RWPE2 (cell line): ENCODE measurements around the gene NOL8.
A peak's percentile ranks its signal among the peaks of the same experiment; 100 is the strongest.

Experiments used
- ATAC-seq: fragments of 200-7000 bp; cut with Tn5 transposase; 3 replicates; pipeline ENCODE4 v1.9.1; 2021; ENCODE audit warnings: low read depth
- DNase-seq: peaks from one replicate; pipeline ENCODE4 v3.0.0-alpha.2; 2020; ENCODE audit warnings: low spot score
- H3K27ac ChIP-seq: fragments of 450-650 bp; 2 replicates; pipeline ENCODE4 v1.5.1; 2017; ENCODE audit warnings: mild to moderate bottlenecking; ENCODE audit not compliant: poor library complexity, severe bottlenecking
- H3K27me3 ChIP-seq: fragments of 250-450 bp; sonication (Bioruptor Pico); 2 replicates; pipeline ENCODE4 v1.5.1; 2021; ENCODE audit warnings: mild to moderate bottlenecking, moderate library complexity; ENCODE audit not compliant: insufficient read depth, poor library complexity, severe bottlenecking
- H3K36me3 ChIP-seq: fragments of 250-450 bp; sonication (Bioruptor Pico); 2 replicates; pipeline ENCODE4 v1.5.1; 2020; ENCODE audit warnings: low read depth, mild to moderate bottlenecking, moderate library complexity
- H3K4me1 ChIP-seq: fragments of 250-450 bp; sonication (Bioruptor Pico); 2 replicates; pipeline ENCODE4 v1.5.1; 2021; ENCODE audit warnings: mild to moderate bottlenecking, moderate library complexity; ENCODE audit not compliant: insufficient read depth, poor library complexity, severe bottlenecking
- H3K4me3 ChIP-seq: fragments of 250-450 bp; sonication (Bioruptor Pico); 2 replicates; pipeline ENCODE4 v1.5.1; 2021; ENCODE audit warnings: mild to moderate bottlenecking, moderate library complexity; ENCODE audit not compliant: severe bottlenecking
- H3K9me3 ChIP-seq: fragments of 250-450 bp; sonication (Bioruptor Pico); 2 replicates; pipeline ENCODE4 v1.5.1; 2021; ENCODE audit warnings: mild to moderate bottlenecking, moderate library complexity; ENCODE audit not compliant: severe bottlenecking
- TF ChIP-seq, protein P1 (sequence below): fragments of 450-650 bp; IDR thresholded peaks from one replicate; pipeline ENCODE4 v1.5.1; 2017; ENCODE audit warnings: mild to moderate bottlenecking, moderate library complexity; ENCODE audit not compliant: poor library complexity, severe bottlenecking

The NOL8 gene

DNA sequence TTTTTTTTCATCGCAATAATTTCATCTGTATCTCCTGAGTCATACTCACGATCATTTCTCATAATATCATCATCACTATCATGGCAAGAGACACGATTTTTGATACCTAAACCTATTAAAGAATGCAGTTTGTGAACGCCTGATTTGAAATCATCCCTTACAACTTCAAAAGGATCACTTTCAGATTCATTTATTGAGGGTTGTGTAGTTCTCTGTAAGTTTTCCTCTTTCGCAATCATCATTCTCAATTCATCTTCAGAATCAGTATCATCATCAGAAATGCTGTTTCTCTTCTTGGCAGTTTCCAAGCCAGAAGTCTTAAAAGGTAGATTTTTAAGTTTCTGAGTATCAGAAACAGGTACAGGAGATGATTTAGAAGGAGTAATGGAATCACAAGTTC, 9.7 kb downstream of the NOL8 start:
- TF ChIP-seq, protein P1, sequence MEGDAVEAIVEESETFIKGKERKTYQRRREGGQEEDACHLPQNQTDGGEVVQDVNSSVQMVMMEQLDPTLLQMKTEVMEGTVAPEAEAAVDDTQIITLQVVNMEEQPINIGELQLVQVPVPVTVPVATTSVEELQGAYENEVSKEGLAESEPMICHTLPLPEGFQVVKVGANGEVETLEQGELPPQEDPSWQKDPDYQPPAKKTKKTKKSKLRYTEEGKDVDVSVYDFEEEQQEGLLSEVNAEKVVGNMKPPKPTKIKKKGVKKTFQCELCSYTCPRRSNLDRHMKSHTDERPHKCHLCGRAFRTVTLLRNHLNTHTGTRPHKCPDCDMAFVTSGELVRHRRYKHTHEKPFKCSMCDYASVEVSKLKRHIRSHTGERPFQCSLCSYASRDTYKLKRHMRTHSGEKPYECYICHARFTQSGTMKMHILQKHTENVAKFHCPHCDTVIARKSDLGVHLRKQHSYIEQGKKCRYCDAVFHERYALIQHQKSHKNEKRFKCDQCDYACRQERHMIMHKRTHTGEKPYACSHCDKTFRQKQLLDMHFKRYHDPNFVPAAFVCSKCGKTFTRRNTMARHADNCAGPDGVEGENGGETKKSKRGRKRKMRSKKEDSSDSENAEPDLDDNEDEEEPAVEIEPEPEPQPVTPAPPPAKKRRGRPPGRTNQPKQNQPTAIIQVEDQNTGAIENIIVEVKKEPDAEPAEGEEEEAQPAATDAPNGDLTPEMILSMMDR, result no peak
- ATAC-seq (no peak), DNase-seq (no peak)
- H3K36me3 ChIP-seq, result peaks cover 72% of the 10 kb centered on the region
- no peaks in the 10 kb centered on the region for H3K27me3 ChIP-seq
- H3K4me3 ChIP-seq, result no peak overlapping the region
- peaks cover 14% of the 10 kb centered on the region for H3K4me1 ChIP-seq
- H3K9me3 ChIP-seq, result no peaks in the 10 kb centered on the region
- H3K27ac ChIP-seq, result no peak overlapping the region

DNA sequence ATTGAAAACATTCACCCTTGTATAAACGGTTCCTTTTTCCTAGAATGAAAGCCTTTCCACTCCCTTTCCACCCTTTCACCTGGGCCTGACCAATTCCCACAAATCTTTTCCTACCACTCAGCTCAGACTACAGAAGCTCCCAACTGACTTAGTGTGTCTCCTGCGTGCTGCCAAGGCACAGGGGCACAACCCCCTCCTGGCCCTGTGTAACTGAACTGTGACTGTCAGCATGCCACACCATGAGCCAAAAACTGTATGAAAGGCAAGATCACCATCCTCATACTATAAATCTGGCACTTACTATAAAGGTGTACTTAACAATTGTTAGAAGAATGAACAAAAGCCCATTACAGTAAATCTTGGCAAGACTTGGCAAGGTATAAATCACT, 11.5 kb downstream of the NOL8 start:
- Histone ChIP-seq H3K27me3 (no peaks in the 10 kb centered on the region), H3K4me3 (no peak overlapping the region), H3K9me3 (no peaks in the 10 kb centered on the region), H3K36me3 (peaks cover 74% of the 10 kb centered on the region), H3K27ac (peak overlapping the region; percentile 71), H3K4me1 (peaks cover 14% of the 10 kb centered on the region)
- TF ChIP-seq, protein P1, result no peak
- no peak for DNase-seq
- ATAC-seq, result peak; percentile 19; the same call in 2 of the 3 replicates

DNA sequence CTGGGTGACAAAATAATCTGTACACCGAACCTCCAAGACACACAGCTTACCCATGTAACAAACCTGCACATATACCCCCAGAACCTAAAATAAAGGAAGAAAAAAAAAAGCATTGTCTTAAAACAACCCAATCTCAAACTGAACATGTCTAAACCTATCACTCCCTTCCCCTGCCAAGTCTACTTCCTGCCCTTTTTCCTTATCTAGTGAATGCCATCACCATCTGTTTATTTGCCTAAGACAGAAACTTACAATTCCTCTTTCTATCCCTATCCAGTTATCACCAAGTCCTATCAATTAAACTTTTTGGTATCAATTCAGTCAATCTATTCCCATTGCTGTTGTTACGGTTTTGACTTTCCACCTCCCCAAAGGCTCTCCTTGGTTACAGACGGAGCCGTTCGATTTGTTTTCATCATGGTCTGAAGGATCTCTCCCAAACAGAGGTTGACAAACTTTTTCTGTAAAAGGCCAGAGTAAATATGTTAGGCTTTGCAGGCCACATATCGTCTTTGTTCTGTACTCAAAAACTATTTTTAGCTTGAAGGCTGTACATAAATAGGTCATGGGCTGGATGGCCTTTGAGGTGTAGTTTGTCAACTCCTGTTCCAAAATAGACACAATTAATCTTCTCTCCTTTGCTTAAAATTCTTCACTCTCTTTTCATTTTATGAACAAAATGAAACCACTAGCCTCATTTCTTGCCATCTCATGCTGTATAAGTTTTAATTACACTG, 12.1 kb downstream of the NOL8 start:
- no peak for DNase-seq
- TF ChIP-seq, protein P1, result no peak
- peak; percentile 87 for ATAC-seq
- no peaks in the 10 kb centered on the region for H3K27me3 ChIP-seq
- no peaks in the 10 kb centered on the region for H3K9me3 ChIP-seq
- no peak overlapping the region for H3K4me3 ChIP-seq
- peaks cover 14% of the 10 kb centered on the region for H3K4me1 ChIP-seq
- peaks cover 74% of the 10 kb centered on the region for H3K36me3 ChIP-seq
- H3K27ac ChIP-seq, result peak overlapping the region; percentile 71

DNA sequence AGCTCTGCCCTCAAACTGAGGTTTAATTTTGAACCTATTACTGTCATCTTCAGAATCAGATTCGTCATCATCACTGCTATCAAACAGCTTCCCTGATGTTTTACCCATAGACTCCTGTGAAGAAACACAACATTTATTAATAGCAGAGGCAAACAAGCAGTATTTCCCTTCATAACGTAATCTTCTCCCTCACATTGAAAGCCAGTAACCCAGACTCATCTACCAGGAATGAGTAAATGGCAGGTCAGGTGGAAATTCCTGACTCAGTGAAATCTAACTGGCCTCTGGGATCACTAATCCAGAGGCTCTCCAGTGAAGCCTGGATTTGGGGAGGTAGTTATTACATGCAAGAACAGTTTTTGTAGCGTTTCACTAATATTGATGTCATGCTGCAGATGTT, 14.6 kb downstream of the NOL8 start:
- DNase-seq (no peak), ATAC-seq (no peak)
- TF ChIP-seq, protein P1, result no peak
- peaks cover 14% of the 10 kb centered on the region for H3K4me1 ChIP-seq
- H3K9me3 ChIP-seq, result no peaks in the 10 kb centered on the region
- no peak overlapping the region for H3K27ac ChIP-seq
- peaks cover 75% of the 10 kb centered on the region for H3K36me3 ChIP-seq
- no peaks in the 10 kb centered on the region for H3K27me3 ChIP-seq
- no peak overlapping the region for H3K4me3 ChIP-seq

DNA sequence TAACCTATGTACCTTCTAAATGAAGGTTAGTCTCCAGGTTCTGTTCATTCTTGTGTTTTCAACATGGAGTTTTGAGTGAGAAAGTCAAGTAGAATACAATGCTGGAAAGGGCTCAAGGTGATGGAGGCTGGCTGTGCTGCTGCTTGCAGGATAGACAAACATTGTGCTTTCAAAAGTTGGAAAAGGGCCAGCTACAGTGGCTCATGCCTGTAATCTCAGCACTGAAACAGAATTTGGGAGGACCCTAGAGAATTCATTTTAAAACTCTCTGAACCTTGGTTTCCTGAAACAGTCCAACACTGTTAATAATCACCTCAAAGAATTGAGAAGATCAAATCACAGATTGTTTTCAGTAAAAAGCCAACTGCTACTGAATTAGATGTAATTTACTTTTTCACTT, 16.3 kb downstream of the NOL8 start:
- H3K4me3 ChIP-seq, result no peak overlapping the region
- H3K4me1 ChIP-seq, result peaks cover 14% of the 10 kb centered on the region
- TF ChIP-seq, protein P1, result no peak
- H3K36me3 ChIP-seq, result peaks cover 86% of the 10 kb centered on the region
- DNase-seq, result no peak
- ATAC-seq, result no peak
- H3K9me3 ChIP-seq, result no peaks in the 10 kb centered on the region
- H3K27ac ChIP-seq, result no peak overlapping the region
- H3K27me3 ChIP-seq, result no peaks in the 10 kb centered on the region
